Stimulated activated CD8-positive, alpha-beta memory T cell treated with anti-CD3 and anti-CD28 coated beads, Interleukin-12 subunit alpha, Interleukin-12 subunit beta, amount 100 ng/mL, for 1 hour (primary cell): ENCODE measurements around the gene TCF4.

Experiments used
- DNase-seq: peaks from one replicate; pipeline ENCODE4 v3.0.0-alpha.2; 2020; ENCODE audit warnings: low read depth

The TCF4 gene

DNA sequence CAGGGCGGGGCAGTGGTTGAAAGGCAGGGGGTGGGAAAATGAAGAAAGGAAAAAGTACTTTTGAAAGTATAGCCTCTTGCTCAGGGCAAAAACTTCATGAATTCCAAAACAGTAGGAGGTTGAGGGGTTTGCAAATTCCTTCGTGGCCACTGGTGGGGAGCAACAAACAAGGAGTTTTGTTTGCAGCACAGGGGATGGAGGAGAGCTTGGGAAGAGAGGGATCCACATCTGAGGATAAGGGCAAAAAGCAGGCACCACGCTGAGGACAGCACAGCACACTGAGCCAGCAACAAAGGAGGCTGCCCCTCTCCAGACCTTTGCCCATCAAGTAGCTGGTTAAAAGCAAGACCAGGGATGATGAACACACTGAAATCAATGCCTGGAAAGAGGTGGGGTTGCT lies 148.9 kb downstream of the TCF4 start:
- DNase-seq = no peak

DNA sequence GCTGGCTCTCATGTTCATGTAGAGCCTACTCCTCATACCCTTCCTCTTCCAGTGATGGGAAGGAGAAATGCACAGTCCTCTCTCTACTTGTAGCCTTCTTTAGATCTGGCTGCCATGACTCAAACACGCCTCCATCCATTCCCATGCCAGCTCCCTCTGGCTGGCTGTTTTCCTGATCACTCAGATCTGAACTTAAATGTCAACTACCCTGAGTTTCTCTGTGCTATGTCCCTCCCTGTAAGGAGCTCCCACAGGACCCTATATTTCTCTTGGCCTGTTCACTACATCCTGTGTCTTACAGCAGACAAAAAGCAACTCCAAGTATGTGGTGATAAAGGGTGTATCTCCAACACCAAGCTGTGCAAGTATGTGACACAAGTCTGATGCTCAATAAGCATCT lies 152.4 kb downstream of the TCF4 start:
- no peak for DNase-seq

DNA sequence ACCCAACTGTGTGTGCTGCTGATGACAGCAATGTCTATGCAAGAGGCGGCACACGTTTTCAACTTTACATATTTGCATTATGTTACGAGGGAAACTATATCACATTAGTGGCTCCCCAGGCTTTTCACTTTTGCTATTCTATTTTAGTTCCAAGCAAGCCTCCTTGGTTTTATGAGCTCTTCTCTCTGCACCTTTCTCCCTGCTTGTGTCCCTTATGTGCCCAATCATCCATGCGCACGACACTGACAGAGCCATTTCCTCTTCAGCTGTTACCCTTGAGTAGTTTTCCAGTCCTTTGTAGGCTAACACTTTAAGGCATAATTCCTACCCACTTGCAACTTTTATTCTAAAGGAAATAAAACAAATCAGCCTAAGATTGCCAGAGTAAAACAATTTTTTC lies 154.3 kb downstream of the TCF4 start:
- DNase-seq = no peak

DNA sequence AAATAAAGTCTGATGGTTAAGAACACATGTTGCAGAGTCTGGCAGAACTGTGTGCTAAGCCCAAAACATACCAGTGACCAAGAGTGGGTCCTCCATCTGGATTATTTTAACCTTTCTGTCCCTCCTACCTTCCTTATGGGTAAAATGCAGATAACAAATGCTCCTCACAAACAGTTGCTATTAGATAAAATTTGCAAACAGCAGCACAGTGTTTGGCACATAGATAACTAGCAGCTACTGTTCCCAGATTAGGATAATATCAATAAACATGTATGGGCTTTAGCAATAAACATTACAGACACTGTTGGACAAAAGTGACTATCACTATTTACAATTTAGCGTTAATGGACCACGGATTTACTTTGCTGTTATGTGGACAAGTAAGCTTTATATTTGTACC lies 154.9 kb downstream of the TCF4 start:
- DNase-seq = no peak

DNA sequence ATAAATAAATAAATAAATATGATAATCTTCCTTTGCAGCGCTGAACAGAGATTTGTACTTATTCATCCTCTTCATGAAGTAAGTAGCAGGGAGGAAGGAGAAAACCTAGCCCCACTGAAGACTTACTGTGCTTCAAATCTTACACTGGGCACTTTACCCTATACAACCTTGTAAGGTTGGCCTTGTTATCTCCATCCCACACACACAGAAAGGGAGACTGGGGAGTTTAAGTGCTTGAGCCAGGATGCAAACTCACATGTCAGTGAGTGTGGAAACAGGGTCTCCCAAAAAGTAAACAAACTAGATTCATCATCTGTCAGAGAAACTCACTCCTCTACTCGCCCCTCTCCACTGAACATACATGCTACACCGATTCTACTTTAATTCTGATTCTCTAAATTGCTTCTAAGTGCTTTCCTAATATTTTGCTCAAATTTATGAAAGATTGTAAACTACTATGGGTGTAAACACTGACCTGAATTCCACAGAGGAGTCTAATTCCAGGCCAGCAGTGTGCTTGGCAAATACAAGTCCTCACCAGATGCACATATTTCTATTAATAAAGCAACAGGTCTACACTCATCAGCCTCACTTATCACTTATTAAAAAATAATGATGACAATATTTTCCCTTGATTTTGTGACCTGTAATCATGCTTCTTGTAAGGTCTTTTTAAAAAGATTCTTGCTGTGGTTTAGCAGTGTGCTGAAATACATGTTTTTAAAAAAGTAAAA lies 155.5 kb downstream of the TCF4 start:
- DNase-seq = no peak

DNA sequence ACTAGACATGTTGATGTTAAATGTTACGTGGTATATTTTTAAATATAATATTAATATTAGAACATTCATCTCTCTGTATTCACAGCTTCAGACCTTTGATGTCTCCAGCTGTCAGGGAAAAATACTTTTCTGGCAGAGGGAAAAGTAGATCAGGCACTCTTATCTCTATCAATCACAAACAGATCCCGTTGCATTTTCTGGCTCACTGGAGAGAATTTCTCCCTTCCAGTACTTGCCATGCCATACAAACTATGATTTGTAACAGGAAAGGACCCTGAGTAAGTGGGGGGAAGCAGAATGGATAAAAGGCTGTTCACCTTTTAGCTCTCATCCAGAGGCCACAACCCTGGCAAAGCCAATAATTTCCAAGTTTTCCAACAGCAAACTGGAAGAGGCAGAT lies 158.0 kb downstream of the TCF4 start:
- no peak for DNase-seq

DNA sequence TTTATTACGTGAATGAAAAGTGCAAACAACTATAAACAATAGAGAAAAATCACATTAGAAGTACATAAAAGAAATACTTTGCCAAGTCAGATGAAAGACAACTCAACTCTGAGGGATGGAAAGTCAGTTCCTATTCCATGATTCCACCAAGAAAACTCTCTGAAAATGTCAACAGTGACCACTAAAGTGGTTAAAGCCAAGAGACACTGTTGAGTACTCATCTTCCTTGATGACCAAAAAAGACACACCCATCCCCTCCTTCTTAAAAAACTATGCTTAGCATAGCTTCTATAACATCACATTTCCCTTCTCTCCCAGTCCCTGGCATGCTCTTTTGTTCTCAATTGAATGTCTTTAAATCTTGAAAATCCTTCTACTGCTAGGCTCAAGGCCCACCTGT lies 160.0 kb downstream of the TCF4 start:
- no peak for DNase-seq

DNA sequence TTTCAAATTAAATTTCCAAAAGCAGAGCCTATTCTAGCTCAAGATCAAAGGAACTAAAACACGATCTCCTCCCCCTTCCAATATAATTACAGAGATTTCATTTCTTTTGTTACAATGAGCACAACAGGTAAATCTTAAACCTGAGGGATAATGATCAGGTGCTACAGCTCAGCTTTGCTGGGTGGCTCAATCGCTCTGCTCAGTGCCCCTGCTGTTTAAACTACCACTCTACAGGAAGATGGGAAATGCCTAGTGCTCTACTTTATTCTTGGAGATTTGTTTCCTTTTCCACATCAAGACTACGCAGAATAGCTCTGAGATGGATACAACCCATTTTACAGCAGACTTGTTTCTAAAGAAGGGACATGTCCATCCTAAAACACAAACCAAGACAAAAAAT lies 162.3 kb downstream of the TCF4 start:
- no peak for DNase-seq

DNA sequence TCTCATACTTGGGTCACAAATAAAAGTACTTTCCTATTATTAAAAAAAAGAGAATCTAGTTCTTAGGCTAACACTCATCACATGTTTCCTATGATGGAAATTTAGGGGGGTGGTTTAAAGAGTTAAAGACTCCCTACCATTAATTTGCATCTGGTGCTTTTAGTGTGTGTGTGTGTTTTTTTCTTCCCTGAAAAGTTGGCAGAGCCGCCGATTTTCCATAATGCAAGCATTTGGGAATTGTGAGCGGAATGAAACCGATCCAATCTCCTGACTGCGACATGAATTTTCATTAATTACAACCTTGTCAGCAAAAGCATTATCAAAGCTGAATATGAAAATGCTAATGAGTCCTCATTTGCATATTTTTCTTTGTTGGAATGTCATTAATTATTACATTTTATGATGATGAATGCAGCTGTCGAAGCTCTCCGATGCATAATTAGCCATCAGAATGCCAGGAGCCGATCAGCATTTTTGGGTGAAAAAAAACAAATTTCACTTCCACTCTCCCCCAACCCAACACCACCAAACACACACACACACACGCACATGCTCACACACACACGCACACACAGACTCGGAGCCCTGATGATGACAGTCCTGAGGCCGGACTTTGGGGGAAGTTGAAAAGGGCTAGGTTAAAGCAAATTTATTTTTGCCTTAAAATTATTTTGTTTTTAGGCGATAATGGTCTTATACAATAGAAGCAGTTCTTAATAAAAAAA lies 165.4 kb downstream of the TCF4 start:
- no peak for DNase-seq

DNA sequence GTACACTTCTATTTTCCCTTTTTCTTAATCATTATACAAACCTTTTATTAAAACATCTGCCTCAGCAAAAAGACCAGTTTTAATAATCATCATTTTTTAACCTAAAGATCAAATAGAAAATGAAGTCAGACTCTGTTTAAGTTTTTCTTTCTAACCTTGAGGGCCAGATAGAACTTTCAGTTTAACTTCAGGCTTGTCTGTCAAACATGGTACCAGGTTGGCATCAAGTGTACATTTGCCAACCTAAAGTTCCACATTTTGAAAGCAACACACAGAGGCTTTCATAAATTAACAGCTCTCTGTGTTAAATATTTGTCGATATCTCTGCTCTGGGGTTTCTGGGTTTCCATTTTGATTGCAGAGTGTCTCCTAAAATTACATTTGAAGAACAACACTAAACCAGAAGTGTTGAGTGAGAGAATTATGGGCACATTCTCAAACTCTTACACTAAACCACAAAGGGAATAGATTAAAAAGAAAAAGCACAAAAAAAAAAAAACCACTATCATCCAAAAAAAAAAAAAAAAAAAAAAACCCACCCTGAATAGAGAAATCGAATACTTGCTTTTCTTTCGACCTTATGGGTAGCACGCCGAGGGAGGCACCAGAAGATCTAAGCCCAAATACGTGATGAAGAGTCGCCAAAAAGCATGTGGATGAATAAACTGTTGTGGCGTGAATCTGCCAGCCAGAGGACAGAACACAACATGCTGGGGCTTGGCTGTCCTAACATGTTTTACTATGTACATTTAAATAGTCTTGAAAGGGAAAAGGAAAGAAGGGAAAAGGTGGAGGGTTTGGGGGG lies 166.2 kb downstream of the TCF4 start:
- no peak for DNase-seq

DNA sequence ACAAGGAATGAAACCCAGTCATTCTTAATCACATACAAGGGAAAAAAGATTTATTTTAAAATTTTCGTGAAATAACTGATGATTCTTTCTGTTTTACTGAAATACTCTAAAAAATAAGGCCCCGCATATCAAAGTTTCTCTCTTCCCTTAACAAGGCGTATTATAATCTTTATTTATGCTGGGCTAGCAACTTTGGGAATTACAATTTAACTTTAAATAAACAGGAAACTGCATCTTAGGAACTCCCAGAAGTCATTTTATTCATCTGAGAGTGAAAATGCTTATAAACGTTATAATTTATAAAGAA lies 166.7 kb downstream of the TCF4 start:
- DNase-seq = no peak

DNA sequence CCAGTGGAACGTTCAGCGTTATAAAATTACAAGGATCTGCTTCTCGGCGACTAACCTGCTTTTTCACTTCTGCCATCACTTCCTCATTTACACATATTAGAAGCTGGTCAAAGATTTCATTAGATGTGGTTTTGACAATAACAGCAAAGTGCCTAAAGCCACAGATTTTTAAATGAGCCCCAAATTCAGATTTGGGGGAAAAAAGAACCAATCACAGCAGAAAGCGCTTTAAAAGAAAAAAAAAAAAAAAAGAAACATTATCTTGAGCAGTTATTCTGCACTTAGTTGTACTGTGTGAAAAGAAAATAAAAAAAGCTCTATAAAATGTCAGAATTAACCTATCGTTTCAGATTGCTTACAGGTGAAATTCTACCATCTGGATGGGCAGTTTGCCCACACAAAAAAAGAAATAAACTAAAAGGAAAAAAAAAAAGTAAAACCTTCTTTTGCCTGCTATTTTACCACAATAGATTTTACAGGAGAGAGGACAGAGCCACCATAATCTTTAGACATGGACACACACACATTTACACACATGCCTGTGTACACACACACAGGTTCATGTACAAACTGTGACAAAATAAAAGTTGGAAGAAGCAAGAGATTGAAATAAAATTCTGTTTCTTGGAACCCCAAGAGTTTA lies 167.2 kb downstream of the TCF4 start:
- DNase-seq = no peak

DNA sequence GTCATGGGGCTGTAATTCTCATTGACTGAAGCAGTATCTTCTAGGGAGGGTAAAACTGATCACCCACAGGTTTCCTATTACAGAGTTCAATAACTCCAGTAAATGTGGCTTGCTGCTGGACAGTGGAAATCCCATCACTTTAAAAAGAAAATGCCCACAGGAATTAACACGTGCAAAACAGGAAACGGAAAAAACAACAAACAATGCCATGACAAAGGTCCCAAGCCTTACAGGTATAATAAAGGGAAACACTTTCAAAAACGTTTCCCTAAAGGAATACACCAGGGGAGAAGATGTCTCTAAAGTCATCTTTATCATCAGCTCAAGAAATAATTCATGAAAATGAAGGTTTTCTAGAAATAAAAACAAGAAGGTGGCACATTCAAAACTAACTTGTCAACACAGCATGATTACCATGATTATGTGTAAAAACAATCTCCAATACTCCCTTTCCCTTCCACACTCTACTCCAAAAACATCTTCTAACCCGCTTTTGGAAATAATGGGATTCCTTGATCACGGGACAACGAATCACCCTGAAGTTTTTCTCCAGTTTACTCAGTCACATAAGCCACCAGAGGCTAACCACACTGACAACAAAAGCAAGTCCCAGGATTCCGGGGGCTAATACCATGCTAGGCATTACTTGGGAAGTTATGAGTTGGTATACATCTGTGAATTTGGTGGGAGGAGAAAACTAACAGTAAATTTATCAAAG lies 167.9 kb downstream of the TCF4 start:
- DNase-seq = no peak

DNA sequence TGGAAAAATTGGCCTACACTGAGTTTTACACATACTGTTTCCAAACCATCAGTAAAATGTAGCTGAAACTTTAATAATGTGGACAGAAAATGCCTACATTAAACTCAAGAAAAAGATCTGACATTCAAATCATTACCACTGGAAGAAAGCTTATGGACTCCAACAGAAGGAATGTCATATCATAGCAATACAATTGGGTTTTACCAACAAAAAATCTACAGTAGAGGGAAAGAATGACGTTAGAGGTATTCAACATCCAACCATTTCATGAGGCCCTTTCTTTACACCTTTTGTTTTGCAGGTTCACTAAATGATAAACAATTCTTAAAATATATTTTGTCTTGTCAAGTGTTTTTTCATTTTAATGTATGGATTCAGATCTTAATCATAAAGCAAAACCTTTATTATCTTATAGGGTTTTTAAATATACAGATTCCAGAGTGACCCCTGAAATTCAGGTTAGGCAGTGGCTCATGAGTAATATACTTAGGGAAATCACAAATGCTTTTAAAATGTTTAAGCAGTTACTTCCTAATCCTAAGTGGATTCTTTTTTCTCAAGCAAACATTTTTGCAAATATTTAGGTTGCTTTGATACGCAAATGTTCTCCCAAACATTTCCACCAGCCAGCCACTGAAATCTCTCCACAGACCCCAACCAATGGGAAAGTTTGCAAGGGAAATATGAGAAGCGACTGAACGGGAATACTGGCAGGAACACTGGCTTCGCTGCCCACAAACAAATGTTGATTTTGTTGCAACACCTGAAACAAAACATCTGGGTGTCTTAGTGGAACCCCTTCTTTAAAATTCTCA lies 168.7 kb downstream of the TCF4 start:
- DNase-seq = no peak

DNA sequence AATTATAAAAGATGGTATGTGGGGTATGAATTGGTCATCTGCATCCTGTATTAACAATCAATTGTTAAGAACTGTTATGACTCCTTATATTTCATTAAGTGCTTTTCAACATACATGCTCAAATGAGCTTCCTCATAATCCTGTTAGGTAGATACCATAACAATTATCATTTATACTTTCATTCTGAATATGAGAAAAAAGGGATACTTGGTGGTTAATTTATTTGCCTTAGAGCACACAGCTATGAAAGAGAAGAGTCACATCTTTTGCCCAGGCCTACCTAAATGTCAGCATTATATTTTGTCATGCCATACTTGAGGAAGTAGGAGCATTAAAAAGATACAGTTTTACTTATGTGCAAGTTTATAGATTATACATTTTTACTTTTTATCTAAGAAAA lies 169.6 kb downstream of the TCF4 start:
- DNase-seq = no peak

DNA sequence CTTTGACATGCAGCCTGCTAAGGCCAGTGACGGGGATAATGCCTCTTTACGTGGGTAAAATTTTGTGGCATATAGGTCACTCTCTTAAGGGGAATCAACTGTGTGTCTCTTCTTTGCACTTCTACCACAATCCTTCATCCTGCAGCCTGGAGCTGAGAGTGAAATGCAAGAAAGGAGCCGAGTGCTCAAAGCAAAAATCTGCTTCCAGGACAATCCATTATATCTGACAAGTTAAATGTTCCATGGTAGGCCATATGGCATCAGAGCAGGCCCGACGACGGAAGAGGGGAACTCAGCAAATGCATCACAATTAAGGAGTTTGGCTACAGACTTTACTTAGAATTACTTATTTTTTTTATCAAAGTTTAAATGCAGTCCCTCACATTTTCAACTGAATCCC lies 171.2 kb downstream of the TCF4 start:
- DNase-seq = no peak

DNA sequence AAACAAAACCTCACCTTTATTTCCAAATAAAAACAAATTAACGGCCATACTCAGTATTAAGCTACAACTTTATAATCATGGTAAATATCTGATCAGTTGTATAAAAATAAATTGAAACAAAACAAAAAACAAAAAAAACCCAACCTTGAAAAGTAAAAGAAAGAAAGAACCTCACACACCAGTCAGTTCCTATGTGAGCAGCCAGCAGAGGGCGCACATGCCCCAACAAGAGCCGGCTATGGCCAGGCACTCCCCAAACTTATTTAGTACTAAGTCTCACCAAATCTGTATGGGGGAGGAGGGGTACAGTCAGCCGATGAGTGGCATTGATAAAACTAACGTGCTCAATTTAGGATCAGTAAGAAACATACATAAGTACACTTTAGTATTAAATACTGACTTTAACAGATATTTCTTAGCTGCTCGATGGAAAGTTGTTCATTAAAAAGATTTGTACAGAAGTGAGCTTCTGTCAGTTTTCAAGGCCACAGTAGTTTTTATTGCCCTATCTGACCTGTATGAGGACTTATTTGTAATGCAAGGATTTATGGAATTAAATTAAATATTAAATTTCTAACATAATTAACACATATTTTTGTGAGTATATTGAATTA lies 172.6 kb downstream of the TCF4 start:
- DNase-seq = peak; percentile 54

DNA sequence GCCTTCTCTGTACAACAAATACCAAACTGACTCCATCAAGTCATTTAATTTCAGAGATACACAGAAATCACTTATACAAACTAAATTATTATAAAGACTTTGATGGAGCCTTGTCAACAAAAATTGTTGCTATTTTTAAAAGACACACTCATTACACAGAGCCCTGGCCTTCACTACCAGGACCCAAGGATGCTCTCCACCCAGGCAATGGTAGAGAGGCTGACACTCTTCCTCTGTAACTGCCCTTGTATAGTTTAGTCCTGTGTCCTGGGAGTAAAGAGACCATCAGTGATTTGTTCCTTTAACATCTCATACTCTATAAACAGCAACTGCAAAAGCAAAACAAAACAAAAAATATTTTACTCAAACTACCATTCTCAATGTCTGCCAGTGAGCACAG lies 173.5 kb downstream of the TCF4 start:
- no peak for DNase-seq

DNA sequence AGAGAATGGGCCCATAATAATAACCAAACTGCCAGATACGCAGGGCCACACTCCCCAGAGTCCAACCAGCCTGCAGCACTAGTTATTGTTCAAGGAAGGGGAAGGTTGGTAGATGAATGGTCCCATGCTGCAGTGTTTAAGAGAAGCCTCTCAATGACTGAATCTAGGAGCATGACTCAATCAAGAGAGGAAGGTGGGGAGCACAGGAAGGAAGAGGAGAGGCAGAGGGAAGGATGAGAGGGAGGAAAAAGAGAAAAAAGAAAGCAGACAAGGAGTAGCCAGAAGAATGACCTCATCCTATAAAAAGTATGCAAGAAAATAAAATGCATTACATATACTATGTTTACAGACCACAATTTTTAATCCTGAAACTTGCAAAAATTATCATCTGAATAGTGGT lies 174.5 kb downstream of the TCF4 start:
- DNase-seq = no peak

DNA sequence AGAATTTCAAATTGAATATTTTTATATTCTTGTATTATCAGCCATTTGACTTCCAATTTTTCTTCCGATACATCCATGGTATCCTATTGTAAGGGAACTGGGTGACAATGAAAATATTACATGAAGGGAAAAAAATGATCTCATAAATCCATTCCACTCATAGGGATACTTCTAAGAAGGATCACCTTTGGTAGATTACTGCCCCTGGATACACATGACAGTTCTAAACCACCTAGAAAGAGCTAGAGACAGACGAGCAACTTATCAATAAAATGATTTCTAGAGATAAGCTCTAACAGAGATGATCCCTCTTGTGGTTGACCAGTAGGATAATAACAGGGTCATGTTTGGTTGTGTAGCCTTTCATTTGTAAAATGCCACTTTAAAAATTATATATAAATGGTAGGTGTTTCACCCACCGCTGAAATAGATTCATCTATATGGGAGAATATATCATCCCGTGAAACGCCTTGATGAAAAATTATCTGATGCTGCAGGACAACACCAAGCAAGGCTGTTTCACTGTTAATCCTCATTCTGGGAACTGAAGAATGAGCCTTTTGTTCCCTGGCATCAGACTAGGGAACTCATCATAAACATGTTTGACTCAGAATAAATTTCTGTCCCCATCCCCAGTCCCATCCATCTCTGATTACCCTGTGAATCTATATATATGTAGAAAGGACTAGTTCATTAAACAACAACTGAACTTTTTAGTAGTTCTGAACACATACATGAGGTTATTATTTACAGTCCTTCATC lies 180.0 kb downstream of the TCF4 start:
- DNase-seq = no peak
